NCI-H1694 treated with DMSO at 0.1 percent for 48 hours (cell line): ENCODE data around the gene RTL5.

Experiments used
- DNase-seq: peaks from one replicate; lab custom pipeline; 2025; lab: John Stamatoyannopoulos, UW

RTL5 gene

GRCh38 chrX:72129661-72130060 is 2.1 kb downstream of the RTL5 start:
- DNase-seq: no peak

- no peak for DNase-seq
Measured at GRCh38 chrX:72128881-72129280, 2.8 kb downstream of the RTL5 start.

- no peak for DNase-seq
Measured at GRCh38 chrX:72128183-72128834, 3.4 kb downstream of the RTL5 start.

GRCh38 chrX:72127332-72127731 is 4.4 kb downstream of the RTL5 start:
- no peak for DNase-seq

GRCh38 chrX:72126539-72127140 is 5.1 kb downstream of the RTL5 start:
- peak; percentile 83 for DNase-seq

DNA sequence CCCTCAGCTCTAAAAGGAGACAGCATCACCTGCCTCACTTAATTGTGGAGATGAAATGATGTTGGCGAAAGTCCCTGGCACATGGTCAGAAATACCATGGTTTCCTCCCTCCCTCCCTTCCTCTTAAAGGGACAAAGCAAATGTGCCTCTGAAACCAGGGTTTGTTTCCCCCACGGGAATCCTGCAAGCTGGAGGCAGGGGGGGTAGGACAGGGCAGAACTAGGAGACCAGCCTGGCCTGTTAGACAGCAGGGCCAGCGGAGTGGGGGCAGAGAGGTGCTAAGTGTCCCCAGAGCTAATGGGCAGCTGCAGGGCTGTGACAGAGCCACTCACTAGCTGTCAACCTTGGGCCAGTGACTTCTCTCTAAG is 5.7 kb downstream of the RTL5 start:
- peak; percentile 13 for DNase-seq

DNA sequence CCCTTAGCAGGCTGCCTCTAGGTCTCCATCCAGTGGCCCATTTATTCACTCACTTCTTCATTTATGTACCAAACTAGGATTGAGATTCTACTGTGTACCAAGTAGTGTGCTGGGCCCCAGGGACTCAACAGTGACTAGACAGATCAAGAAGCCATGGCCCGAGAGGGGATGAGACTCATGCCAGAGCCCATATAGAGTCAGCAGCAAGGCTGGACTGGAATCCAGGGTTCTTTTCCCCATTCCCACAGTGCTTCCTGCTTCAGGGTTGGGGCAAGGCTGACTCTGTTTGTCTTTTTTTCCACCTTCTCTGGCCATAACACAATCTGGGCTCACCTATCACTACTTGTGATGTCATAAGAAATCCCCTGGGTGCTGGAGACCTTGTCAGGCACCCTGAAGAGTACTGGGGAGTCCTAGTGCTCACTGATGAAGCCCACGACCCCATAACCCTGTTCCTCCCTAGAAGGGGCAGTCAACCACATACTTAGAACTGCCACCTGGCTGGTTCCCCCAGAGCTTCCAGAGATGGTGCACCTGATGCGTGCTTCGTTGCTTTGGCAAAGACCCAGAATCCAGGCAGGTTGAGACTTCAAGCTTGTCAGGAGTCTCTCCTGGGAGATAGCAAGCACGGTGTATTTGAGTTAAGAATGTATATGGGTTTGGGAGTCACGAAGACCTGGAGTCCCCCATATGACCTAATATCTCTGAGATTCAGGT is 6.2 kb downstream of the RTL5 start:
- no peak for DNase-seq

DNA sequence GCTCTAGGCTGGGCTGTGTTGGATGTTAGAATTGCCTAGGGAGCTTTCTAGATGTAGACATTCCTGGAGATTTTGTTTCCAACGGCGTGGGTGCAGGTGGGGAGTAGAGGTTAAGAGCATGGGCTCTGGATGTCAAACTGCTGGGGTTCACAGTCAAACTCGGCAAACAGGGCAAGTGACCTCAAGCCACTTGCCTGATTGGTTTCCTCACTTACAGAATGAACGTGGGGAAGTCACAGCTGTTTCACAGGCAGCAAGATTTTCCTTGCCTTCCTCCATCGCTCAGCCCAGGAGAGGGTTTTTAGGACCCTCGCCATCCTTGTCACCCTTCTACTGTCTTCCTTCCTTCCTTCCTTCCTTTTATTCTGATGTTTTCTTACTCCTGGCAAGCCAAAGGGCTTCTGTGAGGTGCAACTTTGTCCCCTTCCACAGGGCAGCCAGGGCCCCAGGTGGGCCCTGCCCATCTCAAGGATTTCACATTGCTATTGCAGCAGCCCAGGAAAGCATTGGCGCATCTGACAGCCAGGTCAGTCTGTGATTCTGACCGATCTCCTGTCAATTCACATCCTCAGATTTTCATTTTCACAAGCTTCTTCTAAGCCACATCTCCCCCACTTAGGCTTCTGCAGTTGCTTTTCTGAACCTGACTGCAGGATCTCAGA is 7.0 kb downstream of the RTL5 start:
- no peak for DNase-seq

GRCh38 chrX:72123471-72124185 is 8.1 kb downstream of the RTL5 start:
- no peak for DNase-seq

- DNase-seq: no peak
Measured at GRCh38 chrX:72122621-72123337, 8.9 kb downstream of the RTL5 start.

DNA sequence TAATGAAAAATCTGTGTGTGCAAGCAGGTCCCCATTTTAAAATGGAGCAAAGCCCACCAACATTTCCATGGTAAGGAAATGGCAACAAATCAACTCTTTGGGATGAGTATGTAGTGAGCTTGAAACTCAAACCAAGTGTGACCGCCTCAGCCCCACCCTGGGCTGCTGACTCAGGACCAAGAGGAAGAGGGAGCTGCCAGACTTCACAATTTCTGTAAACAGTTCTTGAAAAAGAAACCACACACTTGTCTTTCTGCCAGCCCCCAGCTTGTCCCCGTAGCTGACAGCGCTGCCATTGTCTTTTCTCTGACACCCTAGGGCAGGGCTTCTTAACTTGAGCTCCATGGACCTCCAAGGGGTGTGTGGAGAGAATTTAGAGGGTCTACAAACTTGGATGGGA is 10.3 kb downstream of the RTL5 start:
- DNase-seq: peak; percentile 3

DNA sequence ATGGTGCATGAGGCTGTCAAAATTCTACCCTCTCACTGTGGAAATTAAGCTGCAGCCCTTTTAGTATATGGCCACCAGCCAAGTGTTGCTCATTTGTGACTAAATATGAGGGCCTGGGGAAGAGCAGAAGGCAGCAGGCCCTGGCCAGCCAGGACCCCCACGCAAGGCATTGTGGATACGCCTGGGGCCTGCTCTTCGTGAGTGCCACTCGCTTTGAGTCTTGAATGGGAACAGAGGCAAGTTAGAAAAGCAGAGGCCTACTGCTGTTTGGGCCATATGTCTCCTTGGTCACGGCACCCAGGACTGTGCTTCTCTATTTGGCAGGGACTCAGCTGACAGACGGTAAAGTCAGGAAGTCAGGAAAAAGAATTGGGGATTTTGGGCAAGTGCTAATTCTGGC is 10.9 kb downstream of the RTL5 start:
- DNase-seq: peak; percentile 39

DNA sequence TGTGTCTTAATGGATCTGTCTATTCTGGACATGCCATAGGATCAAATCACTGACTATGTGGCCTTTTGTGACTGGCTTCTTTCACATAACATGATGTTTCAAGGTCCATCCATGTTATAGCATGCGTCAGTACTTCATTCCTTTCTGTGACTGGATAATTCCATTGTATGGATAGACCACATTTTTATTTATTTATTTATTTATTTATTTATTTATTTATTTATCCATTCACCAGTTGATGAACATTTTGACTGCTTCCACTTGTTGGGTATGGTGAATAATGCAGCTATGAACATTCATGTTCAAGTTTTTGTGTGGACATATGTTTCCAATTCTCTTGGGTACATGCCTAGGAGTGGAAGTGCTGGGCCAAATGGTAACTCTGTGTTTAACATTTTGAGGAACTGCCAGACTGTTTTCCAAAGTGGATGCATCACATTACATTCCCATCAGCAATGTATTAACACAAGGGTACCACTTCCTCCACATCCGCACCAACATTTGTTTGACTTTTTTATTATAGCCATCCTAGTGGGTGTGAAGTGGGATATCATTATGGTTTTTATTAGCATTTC is 14.0 kb downstream of the RTL5 start:
- peak; percentile 4 for DNase-seq

DNA sequence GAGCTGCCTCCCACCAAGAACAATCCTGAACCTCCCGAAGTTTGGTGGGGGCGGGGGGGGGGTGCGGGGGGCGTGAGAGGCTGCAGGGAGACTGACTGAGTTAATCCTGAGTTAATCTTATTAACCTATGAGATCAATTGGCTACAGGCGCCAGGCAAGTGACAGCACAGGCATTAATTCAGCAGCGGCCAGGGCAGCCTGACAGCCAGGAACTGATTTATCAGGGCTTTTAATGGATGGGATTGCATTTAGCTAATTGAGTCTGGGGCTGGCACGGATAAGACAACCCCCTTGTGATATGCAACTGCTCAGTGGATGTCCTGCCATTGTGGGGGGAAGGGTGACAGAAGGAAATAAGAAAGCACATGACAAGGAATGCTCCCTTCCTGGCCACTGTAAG is 16.3 kb downstream of the RTL5 start:
- no peak for DNase-seq

GRCh38 chrX:72114807-72115206 is 16.9 kb downstream of the RTL5 start:
- DNase-seq: no peak

- no peak for DNase-seq
Measured at GRCh38 chrX:72114306-72114705, 17.4 kb downstream of the RTL5 start.

GRCh38 chrX:72113461-72113860 is 18.3 kb downstream of the RTL5 start:
- no peak for DNase-seq

GRCh38 chrX:72110876-72111708 is 20.6 kb downstream of the RTL5 start:
- DNase-seq: no peak

GRCh38 chrX:72110051-72110875 is 21.5 kb downstream of the RTL5 start:
- DNase-seq: no peak
